Measurements from ENCODE around the gene TRIM41. TPM values are rescaled to one million over a fixed set of nuclear protein-coding genes. Genes with fewer than 3 reads are reported as not detected.

The TRIM41 gene
- total and polyA plus RNA-seq, 9 of the 15 experiments (the other 6 are each of a cell fraction or from before 2014, with no cell fraction given): 1.8 to 47.6 (median 20.9) TPM

DNA sequence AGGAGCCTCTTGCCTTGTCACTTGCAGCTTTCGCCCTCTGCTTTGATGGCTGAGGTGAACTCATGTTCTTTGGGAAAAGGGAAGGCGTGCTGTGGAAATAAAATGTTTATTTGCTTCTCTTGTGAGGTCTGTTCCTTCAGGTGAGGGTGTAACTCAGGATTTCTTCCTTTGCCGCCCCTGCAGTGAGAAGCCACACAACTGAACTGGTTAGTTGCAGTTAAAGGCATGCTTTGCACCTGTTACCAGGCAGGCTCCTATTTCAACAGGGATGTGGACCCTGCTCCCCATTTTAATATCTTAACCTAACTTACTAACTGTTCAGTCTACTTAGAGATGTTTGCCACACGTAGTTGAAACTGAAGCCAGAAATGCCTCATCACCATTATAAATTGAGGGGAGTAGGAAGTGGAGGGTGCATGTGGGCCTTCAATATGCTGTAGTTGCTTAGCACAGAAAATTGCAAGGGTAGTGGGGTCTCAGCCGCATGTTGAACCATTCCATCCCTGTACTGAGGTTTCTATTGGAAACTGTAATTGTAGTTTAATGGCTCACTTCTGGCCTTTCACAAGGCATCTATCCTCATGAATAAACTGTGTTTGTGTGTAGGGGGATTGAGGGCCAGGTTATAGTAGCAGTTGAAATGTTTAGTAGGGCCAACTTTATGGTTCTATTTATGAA lies 12.7 kb downstream of the TRIM41 start:
- no TSS peak for BruUV-seq (replicated peaks)
- Histone ChIP-seq H3K27ac (ENCODE audit: extremely low read depth, low read depth, low read length) (peak overlapping the region; percentile 60; the same call in 2 of the 3 replicates), H3K27me3 (ENCODE audit: control insufficient read depth in 2 of 2, insufficient read depth in 2 of 2, low read length in 2 of 2) (no peaks in the 10 kb centered on the region), H3K9me1 (ENCODE audit: control insufficient read depth, insufficient read depth, low read length) (no peaks in the 10 kb centered on the region), H4K20me1 (replicated peaks; ENCODE audit: control insufficient read depth, insufficient read depth, low read length) (peaks cover 41% of the 10 kb centered on the region), H3K9me3 (replicated peaks; ENCODE audit: control insufficient read depth, insufficient read depth, low read depth, low read length) (no peaks in the 10 kb centered on the region), H3K4me2 (ENCODE audit: insufficient read depth, low read length) (no peak overlapping the region), H3K79me2 (ENCODE audit: control insufficient read depth, insufficient read depth, low read length) (peaks cover 37% of the 10 kb centered on the region), H3K9ac (ENCODE audit: insufficient read depth in 1 of 2, low read depth in 2 of 2, low read length in 2 of 2) (no peak overlapping the region; a peak in 1 of 4 replicates), H3K4me3 (no peak overlapping the region), H3K4me1 (replicated peaks in 1 of 2; ENCODE audit: control insufficient read depth in 2 of 2, insufficient read depth in 2 of 2, low read length in 2 of 2) (peaks cover 5 to 26% of the 10 kb centered on the region in 2 experiments; a peak in 4 of 5 replicates), H3K36me3 (ENCODE audit: control insufficient read depth, insufficient read depth, low read length) (peaks cover 98% of the 10 kb centered on the region), H2AFZ (ENCODE audit: low read depth, low read length) (no peak overlapping the region)
- DNase-seq (ENCODE audit: extremely low read depth in 1 of 4, low spot score in 3 of 4) (peak in 2 of 4 experiments; percentile 10 to 29), ATAC-seq (peak; percentile 39), FAIRE-seq (no peak)
- in situ Hi-C loops (cut with MboI) (no loop called here), intact Hi-C loops (cut with micrococcal nuclease) (no loop called here)
- ChIA-PET CTCF (ENCODE audit: low intra/inter-chr PET ratio) (no interaction called here), POLR2A (interaction anchor here (0.6 to 5.3 kb wide), 13 partner anchors 8 to 195 kb away, joined by 3 to 55 read pairs (median 3); partner anchors contain the start of genes RACK1 and TRIM41)
- WGBS (ENCODE audit: insufficient coverage, low coverage, missing lambda C conversion rate): 62% methylated on average over 5 of the region's 5 CpGs
- TF ChIP-seq, protein P1, sequence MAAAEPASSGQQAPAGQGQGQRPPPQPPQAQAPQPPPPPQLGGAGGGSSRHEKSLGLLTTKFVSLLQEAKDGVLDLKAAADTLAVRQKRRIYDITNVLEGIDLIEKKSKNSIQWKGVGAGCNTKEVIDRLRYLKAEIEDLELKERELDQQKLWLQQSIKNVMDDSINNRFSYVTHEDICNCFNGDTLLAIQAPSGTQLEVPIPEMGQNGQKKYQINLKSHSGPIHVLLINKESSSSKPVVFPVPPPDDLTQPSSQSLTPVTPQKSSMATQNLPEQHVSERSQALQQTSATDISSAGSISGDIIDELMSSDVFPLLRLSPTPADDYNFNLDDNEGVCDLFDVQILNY (CRISPR knock-in tag; IDR thresholded peaks at IDR 0.05): 0 out of 2 replicates have a peak, but pooled peaks have one; percentile 25
- TF ChIP-seq SUPT5H (IDR thresholded peaks at IDR 0.05): peak; percentile 90
- 0 out of 4 replicates have a peak, but pooled peaks of 1 of the 2 experiments have one; percentile 3 for TF ChIP-seq TRIM24 (IDR thresholded peaks at IDR 0.05)
- no peak for TF ChIP-seq ZNF444 (CRISPR knock-in tag; IDR thresholded peaks at IDR 0.05)
- TF ChIP-seq SIRT6 (IDR thresholded peaks at IDR 0.05; ENCODE audit: low read depth, low read length): peak; percentile 87
- TF ChIP-seq SRSF9 (IDR thresholded peaks at IDR 0.05; ENCODE audit: borderline replicate concordance, low read depth, low read length): no peak
- TF ChIP-seq ETV5 (CRISPR knock-in tag; IDR thresholded peaks at IDR 0.05; ENCODE audit: low read depth): no peak
- TF ChIP-seq TBL1XR1 (IDR thresholded peaks at IDR 0.05; ENCODE audit: low read length in 2 of 2): 0 out of 4 replicates have a peak, but pooled peaks of 1 of the 2 experiments have one; percentile 8
- TF ChIP-seq, protein P2, sequence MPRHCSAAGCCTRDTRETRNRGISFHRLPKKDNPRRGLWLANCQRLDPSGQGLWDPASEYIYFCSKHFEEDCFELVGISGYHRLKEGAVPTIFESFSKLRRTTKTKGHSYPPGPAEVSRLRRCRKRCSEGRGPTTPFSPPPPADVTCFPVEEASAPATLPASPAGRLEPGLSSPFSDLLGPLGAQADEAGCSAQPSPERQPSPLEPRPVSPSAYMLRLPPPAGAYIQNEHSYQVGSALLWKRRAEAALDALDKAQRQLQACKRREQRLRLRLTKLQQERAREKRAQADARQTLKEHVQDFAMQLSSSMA (CRISPR knock-in tag; IDR thresholded peaks at IDR 0.05): 0 out of 2 replicates have a peak, but pooled peaks have one; percentile 33
- no peak for TF ChIP-seq NRF1 (conservative IDR thresholded peaks at IDR 0.05 in 1 of 2, IDR thresholded peaks at IDR 0.05 in 1 of 2)
- TF ChIP-seq HBP1 (CRISPR knock-in tag; IDR thresholded peaks at IDR 0.05): peak; percentile 43
- TF ChIP-seq, protein P3, sequence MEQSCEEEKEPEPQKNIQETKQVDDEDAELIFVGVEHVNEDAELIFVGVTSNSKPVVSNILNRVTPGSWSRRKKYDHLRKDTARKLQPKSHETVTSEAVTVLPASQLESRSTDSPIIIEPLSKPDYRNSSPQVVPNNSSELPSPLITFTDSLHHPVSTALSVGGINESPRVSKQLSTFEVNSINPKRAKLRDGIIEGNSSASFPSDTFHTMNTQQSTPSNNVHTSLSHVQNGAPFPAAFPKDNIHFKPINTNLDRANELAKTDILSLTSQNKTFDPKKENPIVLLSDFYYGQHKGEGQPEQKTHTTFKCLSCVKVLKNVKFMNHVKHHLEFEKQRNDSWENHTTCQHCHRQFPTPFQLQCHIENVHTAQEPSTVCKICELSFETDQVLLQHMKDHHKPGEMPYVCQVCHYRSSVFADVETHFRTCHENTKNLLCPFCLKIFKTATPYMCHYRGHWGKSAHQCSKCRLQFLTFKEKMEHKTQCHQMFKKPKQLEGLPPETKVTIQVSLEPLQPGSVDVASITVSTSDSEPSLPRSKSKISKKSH (CRISPR knock-in tag; IDR thresholded peaks at IDR 0.05): no peak
- TF ChIP-seq PML (IDR thresholded peaks at IDR 0.05; ENCODE audit: low read length): peak; percentile 59
- TF ChIP-seq, protein P4, sequence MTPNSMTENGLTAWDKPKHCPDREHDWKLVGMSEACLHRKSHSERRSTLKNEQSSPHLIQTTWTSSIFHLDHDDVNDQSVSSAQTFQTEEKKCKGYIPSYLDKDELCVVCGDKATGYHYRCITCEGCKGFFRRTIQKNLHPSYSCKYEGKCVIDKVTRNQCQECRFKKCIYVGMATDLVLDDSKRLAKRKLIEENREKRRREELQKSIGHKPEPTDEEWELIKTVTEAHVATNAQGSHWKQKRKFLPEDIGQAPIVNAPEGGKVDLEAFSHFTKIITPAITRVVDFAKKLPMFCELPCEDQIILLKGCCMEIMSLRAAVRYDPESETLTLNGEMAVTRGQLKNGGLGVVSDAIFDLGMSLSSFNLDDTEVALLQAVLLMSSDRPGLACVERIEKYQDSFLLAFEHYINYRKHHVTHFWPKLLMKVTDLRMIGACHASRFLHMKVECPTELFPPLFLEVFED (CRISPR knock-in tag; conservative IDR thresholded peaks at IDR 0.05): peak; percentile 55; the same call in 1 of the 2 replicates
- no peak for TF ChIP-seq TAF9B (IDR thresholded peaks at IDR 0.05; ENCODE audit: partially characterized antibody)
- 0 out of 4 replicates have a peak, but pooled peaks of 1 of the 2 experiments have one; percentile 19 for TF ChIP-seq SIN3A (IDR thresholded peaks at IDR 0.05; ENCODE audit: borderline replicate concordance in 2 of 2, control insufficient read depth in 1 of 2, low read depth in 2 of 2, low read length in 2 of 2)

Data from K562 (cell line).